NCI-H1048 (cell line): ENCODE measurements around the gene CNN1.
"Not testable (repeated sequence)": the region's sequence is repeated elsewhere in the genome, so short reads cannot be mapped to it uniquely, and the experiment has no call there.

Experiments
- DNase-seq: peaks from one replicate; lab custom pipeline; 2025; lab: John Stamatoyannopoulos, UW

CNN1 gene

GRCh38 chr19:11534948-11535347 is 3.7 kb upstream of the CNN1 start:
- DNase-seq: no peak

- DNase-seq: peak; percentile 72
Observed at GRCh38 chr19:11535792-11536595, 2.7 kb upstream of the CNN1 start.

- DNase-seq: no peak
Observed at GRCh38 chr19:11539495-11540365, 1.1 kb downstream of the CNN1 start.

GRCh38 chr19:11540645-11541044 is 2.0 kb downstream of the CNN1 start:
- no peak for DNase-seq

GRCh38 chr19:11541238-11541637 is 2.6 kb downstream of the CNN1 start:
- no peak for DNase-seq

GRCh38 chr19:11547929-11548700 is 9.5 kb downstream of the CNN1 start:
- DNase-seq: no peak

GRCh38 chr19:11549386-11549953 is 10.8 kb downstream of the CNN1 start:
- DNase-seq: no peak

GRCh38 chr19:11550265-11550664 is 11.6 kb downstream of the CNN1 start:
- no peak for DNase-seq

- DNase-seq: no peak
Observed at GRCh38 chr19:11551603-11552235, 13.1 kb downstream of the CNN1 start.

GRCh38 chr19:11552666-11553372 is 14.2 kb downstream of the CNN1 start:
- no peak for DNase-seq

GRCh38 chr19:11554160-11554559 is 15.5 kb downstream of the CNN1 start:
- DNase-seq: no peak

- no peak for DNase-seq
Observed at GRCh38 chr19:11555246-11555645, 16.6 kb downstream of the CNN1 start.

GRCh38 chr19:11556634-11557420 is 18.2 kb downstream of the CNN1 start:
- DNase-seq: no peak

- DNase-seq: peak; percentile 93
Observed at GRCh38 chr19:11558881-11559828, 20.5 kb downstream of the CNN1 start, which contains the start of gene ELOF1. Gene ELOF1, minus strand, starts transcription at chr19:11559230. Its CDS starts 4,883 bp downstream, at chr19:11554347.

- DNase-seq: no peak
Observed at GRCh38 chr19:11560404-11561051, 21.9 kb downstream of the CNN1 start.

GRCh38 chr19:11563532-11563931 is 24.9 kb downstream of the CNN1 start:
- no peak for DNase-seq

GRCh38 chr19:11564082-11564807 is 25.6 kb downstream of the CNN1 start:
- DNase-seq: not testable (repeated sequence)

GRCh38 chr19:11565649-11565980 is 27.0 kb downstream of the CNN1 start:
- DNase-seq: not testable (repeated sequence)
